ENCODE measurements around the gene CEP128.
A peak's percentile ranks its signal among the peaks of the same experiment; 100 is the strongest.
"Not testable (repeated sequence)": the region's sequence is repeated elsewhere in the genome, so short reads cannot be mapped to it uniquely, and the experiment has no call there.

Gene CEP128

DNA sequence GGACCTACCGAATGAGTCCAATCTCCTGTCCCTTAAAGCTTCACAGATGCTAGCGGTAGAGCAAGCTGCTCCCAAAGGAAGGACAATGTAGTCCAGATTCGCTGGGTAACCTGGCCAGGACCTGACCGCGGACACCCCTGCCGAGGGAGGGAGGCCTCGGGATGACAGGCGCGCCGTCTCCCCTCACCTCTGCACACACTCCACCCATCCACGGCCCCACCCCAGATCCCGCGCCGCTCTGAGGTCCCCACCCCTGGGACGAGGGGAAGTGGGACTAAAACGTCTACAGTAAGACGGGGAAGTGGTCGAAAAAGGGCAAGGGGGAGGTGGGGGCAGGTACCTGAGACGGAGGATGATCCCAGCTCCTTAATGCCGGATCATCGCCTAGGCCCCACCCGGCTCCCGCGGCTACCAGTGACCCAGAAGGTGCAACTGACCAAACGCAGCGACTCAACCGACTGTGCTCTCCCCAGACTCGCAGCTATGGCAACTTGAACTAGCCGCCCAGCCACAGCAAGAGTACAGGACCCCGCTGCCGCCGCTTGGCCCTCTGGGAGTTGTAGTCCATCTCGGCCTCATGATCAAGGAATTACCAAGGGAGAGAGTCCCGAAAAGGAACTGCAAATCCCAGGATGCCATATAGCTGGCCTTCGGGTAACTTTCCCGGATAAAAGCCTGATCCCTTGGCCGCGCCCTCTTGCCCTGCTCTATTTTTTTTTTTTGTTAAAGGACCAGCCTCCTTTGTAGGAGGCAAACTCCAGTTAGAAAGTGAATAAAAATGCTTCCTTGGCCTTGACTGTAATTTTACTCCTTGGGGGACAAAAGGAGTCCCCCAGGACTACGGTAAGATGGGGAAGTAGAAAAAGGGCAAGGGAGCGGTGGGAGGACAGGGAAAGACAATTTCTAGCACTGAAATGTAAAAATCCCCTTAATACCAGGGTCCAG is at the start of gene CEP128:
CEP128 (minus strand) TSS at position 498 of the 945 bp plus-strand sequence.
- DNase-seq, result peak; percentile 82

DNA sequence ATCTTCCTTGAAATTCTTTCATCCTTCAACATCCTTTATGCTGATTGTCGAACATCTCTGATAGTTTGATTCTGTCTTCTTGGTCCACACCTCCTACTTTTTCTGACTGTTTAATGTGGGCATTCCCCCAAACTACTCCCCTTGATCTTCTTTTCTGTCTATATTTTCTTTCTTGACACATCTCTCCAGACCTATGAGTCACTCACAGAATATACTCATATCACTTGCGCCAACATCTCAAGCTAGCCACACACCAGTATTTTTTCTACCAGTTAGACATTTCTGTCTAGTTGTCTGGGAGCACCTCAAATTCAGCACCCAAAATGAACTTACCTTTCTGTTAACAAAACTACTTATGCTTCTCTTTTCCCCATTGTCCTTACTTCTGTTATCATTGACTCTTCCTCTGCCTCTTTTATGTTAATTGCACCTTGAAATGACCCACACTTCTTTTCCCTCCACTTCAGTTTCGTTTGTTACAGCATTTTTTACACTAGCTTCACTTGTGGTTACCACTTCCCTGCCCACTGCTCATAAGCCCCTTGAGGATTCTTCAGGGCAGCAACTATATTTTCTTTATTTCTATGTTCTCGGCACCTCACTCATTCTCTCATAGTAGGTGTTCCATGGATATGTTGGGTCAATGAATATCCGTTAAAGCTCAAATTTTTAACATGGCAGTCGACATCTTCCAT is 47.3 kb upstream of the CEP128 start:
- no peak for DNase-seq

GRCh38 chr14:80988192-80988591 is 46.7 kb upstream of the CEP128 start:
- no peak for DNase-seq

DNA sequence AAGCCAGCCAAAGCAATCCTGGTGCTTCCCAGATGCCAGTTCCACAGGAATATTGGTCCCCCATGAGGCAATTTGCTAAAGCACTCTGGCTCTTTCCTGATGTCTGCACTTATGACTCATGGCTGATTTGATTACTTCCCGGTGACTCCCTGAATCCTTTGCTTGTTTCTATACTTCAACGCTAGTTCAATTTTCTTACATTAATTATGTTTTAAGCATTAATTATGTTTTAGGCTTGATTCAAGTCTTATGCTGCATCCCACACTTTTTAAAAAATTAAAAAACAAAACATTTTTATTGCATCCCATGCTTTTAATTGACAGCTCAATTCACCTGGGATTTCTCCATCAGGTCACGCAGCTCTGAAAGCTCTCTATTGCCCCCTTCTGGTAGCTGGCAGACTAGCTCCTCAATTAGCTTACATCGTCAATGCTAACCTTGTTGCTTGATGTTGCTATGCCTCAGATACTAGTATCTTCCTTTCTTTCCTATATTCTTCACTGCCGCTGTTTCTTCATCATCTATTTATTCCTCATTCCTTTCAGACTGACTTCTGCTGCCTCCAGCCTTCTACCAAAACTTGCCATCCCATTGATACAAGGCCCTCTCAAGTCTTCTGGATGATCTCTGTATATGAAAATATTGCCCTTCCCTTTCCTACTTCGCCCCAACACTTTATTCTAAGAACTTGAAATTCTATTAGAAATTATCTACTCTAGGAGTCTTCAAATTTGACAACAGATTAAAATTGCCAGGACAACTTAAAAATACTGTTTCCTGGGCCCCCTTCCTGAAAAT is 45.9 kb upstream of the CEP128 start:
- peak; percentile 8 for DNase-seq

- no peak for DNase-seq
Measured at GRCh38 chr14:80982711-80983110, 41.2 kb upstream of the CEP128 start.

DNA sequence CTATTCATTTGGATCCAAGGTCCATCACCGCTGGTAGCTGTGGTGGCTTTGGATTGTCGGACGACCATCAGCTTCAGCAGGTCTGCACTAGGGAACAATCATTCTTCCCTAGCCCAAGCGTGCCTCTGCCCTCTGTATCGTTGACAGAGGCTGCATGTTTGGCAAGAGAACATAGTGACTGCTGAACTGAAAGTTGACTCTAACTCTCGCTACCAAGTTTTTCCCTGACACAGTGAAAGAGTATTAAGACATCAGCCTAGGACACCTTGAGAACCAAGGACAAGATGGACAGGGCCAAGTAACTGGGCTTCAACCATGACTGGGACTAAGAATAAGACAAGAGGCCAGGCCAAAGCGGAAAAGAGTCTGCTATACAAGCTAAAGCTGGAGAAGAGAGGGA is 40.1 kb upstream of the CEP128 start:
- DNase-seq, result no peak

DNA sequence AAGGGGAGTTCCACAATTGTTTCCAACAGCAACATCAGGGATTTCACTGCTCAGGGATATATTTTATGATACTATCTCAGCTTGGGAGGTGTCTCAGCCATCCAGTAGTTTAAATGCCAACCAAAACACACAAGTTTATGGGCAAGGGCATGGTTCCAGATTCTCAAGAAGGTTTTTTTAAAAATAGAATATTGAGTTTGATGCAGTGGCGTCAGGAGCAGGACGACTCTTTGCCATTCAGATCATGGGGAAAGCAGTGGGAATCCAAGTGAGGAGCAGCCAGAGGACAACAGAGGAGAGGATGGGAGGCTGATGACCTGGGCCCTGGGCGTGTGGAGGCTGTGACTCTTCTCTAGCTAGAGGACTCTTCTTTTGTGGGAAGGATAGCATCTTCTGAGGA is 39.6 kb upstream of the CEP128 start:
- DNase-seq, result no peak

DNA sequence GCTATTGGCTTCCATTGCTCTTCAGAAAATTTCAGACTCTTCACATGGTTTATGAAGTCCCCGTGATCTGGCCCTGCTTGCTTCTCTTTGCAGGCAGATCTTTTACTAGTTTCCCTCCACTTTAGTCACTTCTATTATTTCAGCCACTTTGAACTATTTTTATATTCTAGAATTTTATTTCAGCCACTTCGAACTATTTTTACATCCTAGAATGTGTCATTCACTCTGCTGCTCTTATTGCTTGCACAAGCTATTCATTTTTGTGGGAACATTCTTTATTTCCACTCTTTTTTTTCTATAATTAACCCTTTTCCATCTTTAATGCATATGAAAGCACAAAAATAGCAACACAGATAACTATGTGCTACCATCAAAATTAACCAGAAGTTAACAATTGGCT is 38.4 kb upstream of the CEP128 start:
- no peak for DNase-seq

GRCh38 chr14:80978403-80978802 is 36.9 kb upstream of the CEP128 start:
- no peak for DNase-seq

- no peak for DNase-seq
Measured at GRCh38 chr14:80977221-80977620, 35.7 kb upstream of the CEP128 start.

DNA sequence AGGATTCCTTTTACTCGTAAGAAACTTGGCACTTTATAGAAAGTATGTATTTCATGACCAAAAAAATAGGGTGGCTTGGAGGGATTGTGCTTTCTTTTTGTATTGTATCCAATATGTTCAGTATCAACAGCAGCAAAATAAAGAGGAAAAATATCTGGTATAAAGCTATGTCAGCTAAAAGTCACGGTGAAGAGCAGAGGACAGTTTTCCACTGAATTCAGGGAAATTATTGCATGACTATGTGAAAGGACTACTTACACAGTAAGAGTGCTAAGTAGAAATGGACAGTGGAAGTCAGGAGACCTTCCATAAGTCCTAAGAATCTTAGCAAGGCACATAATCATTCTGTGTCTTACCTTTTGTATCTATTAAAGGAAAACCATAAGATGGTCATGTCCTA is 33.1 kb upstream of the CEP128 start:
- DNase-seq, result no peak

DNA sequence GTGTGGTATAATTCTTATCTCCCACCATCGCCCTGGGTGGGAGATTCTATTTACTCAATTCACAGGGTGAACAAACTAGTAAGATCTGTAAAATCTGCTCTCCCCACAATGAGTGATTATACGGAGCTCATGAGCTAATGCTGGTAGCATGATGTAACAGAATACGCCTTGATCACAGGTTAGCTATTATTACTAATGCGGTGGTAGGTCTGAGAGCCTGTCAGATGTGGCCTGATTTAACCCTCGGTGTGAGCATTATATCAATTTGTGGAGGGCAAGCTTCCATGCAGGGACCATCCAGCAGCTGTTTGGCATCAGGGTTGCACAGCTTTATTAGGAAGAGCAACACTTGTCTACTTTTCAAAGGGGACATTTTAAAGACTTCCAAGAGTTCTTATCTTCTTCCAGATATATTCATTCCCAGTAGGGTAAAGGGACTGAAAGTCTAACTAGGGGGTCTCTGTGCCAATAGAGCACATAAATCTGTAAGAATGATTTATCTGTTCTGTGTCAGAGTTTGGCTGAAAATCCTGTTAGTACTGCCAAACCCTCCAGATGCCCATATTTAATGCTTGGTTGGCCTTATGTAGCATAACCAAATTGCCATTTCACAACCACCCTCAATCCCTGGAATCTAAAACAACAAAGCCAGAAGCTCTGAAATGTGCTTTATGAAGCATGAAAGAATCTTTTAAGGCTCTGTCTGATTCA is 32.5 kb upstream of the CEP128 start:
- DNase-seq, result no peak

DNA sequence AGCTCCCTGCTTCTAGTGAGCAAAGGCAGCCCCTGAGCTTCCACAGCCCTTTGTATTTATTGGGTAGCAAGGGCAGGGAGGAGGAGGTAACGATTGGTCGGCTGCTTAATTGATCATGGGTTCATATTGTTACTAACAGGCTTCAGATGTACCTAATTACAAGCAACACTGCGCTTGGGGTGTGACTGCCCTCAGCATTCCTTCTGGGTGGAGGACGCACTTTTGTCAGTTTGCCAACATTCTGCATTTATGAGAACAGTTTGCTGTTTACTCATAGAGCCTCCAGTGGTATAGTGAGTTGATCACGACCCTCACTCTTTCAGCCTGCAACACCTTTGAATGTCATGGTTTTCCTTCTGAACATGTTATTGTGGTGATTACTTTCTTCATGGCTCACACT is 23.5 kb upstream of the CEP128 start:
- no peak for DNase-seq

DNA sequence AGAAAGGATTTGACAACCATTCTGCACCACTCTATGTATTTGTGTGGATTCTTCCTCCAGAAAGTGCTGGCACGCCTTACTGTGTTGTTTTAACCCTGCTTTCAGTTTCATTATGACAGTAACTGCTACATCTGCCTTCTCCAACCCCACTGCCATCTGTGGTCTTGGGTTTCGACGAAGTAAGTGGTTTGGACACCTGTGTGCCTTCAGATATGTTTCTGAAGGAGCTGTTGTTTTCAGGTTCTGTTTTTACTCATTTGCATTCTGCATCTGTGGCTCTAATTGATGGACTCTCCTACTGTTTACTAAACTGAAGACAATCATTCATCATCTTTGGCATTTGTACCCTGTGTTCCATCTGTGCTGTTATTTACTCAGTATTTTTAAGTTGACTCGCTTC is 18.0 kb upstream of the CEP128 start:
- DNase-seq, result no peak

DNA sequence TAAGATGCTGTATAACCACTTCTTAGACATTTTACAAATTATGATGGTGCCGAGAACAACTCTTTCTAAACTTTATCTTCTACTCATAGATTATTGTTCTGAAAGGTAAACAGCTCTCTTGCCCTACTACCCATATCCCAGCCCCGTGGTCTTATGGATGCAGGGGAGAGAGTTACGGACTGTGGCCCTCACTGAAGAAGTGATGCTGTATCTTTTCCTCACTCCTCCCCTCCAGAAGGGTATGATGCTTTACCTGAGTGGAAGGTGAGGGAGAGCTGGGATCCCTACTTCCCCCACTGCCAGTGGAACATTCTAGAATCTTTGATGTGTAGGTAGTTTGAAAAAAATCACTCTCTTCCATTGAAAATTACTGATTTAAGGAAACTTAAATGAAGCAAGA is 17.4 kb upstream of the CEP128 start:
- no peak for DNase-seq

GRCh38 chr14:80958226-80958625 is 16.7 kb upstream of the CEP128 start:
- DNase-seq, result no peak

- no peak for DNase-seq
Measured at GRCh38 chr14:80957613-80958012, 16.1 kb upstream of the CEP128 start.

- no peak for DNase-seq
Measured at GRCh38 chr14:80956922-80957321, 15.4 kb upstream of the CEP128 start.

DNA sequence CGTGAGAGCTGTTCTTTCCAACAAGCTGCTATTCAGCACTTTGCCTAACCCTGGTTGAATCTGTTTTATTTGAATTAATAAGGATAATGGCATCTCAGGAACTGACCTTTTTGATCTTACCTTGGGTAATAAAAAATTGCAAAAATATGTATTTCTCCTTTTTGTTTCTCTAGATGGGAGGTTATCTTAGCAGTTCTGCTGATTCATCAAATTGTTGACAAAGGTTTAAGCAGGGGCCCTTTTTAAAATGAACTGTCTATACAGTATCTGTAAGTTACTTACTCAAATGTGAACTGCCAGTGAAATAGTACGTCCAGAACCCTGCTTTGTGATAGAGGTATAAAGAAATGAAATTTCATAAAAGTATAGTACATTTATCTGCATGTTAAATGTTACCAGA is 14.6 kb upstream of the CEP128 start:
- DNase-seq, result no peak

DNA sequence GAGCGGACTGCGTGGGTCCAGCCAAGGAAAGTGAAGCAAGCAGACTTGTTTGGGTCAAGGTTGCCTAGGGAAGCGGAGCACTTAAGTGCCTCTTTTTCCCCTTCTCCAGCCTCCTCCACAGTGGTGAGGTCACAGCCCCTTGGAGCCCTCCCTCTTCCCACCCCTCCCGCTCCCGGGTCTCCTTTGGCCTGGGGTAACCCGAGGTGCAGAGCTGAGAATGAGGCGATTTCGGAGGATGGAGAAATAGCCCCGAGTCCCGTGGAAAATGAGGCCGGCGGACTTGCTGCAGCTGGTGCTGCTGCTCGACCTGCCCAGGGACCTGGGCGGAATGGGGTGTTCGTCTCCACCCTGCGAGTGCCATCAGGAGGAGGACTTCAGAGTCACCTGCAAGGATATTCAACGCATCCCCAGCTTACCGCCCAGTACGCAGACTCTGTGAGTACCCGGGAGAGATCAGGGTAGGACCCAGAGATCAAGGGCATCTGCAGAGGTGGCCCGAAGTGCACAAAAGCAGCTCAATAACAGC is 13.9 kb upstream of the CEP128 start, which contains the start of gene TSHR:
TSHR (plus strand) TSS at position 206 of the 526 bp plus-strand sequence; CDS start at position 266, 60 bp downstream.
- no peak for DNase-seq

DNA sequence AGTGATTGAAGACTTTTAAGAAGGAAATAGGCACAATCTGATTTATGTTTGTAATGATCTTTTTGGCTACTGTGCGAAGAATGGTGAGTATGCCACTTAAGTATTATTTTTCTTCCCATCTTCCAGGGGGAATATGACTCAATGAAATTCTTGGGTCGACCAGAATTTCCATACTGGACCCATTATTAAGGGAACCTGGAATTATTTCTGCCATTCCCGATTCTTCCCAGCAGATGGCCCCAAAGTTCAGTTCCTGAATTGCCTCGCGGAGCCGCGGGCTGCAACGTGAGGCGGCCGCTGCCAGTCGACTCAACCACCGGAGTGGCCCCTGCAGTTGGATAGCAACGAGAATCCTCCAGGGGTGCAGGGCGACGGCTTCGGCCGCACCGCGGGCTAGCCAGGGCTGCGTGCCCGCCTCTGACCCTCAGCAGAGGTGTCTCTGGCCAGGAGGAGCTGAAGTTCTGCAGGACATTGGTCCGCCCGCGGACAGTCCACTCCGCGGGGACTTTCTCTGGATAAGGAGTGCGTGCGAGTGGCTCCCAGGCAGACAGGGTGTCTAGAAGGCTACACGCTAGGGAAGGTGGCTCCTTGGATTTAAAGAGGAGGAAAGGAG is 13.3 kb upstream of the CEP128 start:
- DNase-seq, result peak; percentile 55

GRCh38 chr14:80953211-80953610 is 11.7 kb upstream of the CEP128 start:
- not testable (repeated sequence) for DNase-seq

Measured in NCI-H1048 (cell line).